GM21360 (cell line): ENCODE data around the gene AGAP3.

Experiments
- ATAC-seq: cut with Tn5 transposase; IDR thresholded peaks from one replicate; pipeline ENCODE4 v1.9.1; 2021; ENCODE audit warnings: mild to moderate bottlenecking, moderate library complexity; ENCODE audit not compliant: unreplicated experiment

The AGAP3 gene

DNA sequence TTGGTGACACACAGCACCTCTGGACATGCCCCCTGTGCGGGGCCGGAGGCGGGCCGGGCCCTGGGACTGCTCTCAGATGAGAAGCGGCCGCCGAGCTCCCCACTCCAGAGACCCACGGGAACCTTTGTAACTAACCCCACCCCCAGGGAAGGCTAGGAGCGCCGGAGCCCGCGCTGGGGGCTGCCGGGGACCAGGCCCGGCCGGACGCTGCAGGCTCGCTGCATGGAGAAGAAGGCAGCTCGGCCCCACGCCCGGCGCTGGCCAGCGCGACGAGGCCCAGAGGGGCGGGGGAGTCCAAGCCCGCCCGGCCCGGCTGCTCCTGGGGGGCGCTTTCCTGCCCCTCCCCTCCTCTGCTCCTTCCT is 36.5 kb downstream of the AGAP3 start:
- no peak for ATAC-seq

DNA sequence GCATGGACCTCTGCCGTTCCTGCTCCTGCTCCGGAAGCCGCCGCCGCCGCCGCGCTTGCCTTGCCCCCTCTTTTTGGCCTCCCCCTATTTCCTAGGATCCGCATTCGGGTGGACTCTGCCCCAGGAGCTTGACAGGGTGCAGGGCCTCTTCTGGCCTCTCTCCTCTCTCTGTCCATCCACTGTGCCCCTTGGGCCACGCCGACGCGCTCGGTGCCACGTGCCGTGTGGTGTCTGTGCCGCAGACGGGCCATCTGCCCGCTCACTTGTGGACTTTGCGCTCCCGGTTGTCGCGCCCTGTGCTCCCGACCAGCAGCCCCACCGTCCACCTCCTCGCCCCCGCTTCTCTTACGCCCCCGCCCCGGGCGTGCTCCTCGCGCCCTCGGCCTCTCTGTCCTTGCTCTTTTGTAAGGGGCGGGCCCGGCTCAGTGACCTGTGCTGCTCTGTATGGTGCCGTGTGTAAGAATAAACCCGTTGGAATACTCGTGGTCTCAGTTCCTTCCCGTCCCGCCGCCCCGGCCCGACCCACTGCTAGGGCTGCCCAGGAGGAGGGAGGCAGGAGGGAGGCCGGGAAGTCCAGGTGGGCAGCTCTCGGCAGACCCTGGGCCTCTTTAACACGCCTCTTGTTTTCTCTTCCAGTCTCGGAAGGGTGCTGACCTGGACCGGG is 37.0 kb downstream of the AGAP3 start:
- no peak for ATAC-seq

DNA sequence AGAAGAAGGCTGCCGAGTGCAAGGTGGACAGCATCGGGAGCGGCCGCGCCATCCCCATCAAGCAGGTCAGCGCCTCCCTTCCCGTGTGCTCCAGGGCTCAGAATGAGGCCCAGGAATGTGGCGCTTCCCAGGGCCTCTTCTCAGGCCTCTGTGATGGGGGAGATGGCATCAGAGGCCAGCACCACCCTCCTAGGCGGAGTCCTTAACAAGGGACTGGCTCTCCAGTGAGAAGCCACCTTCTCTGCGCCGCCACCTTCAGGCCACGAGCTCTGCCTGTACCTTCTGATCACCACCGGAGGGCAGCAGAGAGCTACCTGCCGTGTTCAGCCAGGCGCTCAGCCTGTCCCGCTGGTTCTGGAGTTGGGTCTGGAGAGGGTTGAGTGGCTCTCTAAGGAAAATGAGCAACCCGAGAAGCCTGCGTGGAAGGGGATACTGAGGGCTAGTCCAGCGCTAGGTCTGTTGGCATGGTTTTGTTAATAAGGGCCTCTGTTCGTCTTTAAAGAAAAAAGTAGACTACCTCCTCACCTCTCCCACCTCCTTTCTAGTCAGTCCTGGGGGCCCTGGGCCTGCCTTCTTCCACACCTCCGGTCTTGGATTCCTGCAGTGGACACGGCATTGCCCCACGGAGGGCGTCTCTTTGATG is 37.7 kb downstream of the AGAP3 start:
- ATAC-seq: no peak

DNA sequence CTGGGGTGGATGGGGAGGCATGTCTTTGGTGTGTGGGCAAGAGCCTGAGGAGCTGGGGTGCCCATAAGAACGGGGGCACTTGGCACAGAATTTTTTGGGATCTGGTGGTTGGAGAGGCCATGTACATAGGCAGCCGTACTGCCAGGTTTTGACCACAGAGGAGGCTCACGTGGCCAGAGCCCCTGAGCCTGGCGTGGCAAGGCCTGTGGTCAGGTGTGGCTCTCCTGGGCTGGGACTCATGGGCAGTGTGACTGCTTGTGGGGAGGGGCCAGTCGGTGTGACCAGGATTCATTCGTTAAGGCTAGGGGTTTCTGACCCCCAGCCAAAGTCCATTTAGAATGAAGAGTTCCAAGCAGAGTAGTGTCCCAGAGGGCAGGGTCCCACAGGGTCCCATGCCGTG is 38.2 kb downstream of the AGAP3 start:
- no peak for ATAC-seq

DNA sequence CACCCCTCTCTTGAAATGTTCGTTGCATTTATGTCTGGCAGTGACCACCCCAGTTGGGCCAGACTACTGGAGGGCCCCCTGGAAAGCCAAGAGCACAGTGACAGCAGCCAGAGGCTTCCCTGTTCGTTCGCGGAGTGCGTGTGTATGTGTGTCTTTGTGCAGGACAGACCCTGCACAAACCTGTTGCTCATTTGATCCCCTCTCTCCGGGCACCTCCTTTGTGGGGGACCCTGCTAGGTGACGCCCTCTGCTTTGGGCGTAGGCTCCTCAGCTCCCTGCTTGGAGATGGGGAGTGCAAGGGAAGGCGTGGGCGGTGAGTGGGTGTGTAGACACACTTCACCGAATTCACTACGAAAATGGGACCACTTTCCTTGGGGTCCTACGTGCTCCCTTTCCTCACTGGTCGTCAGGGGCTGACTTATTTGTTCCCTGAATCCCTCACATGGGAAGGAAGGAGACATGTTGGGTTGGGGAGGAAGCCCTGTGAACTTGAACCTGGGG is 38.7 kb downstream of the AGAP3 start:
- no peak for ATAC-seq

DNA sequence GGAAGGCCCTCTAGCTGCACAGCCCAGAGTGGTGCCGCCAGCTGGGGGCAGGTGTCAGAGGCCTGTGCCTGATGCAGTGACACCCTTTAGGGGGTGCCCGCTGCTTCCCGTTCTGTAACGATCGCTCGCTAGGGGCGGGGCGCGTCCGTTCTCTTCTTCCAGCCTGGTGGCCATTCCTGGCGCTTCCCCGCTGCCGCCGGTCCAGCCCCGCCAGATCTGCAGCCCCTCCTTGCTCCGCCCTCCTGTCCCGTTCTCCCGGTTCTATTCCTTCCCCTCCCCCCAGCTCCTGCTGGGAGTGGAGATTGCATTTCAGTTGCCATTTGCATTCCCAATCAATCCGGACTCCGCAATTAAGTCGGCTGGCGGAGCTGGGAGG is 39.2 kb downstream of the AGAP3 start:
- ATAC-seq: no peak

DNA sequence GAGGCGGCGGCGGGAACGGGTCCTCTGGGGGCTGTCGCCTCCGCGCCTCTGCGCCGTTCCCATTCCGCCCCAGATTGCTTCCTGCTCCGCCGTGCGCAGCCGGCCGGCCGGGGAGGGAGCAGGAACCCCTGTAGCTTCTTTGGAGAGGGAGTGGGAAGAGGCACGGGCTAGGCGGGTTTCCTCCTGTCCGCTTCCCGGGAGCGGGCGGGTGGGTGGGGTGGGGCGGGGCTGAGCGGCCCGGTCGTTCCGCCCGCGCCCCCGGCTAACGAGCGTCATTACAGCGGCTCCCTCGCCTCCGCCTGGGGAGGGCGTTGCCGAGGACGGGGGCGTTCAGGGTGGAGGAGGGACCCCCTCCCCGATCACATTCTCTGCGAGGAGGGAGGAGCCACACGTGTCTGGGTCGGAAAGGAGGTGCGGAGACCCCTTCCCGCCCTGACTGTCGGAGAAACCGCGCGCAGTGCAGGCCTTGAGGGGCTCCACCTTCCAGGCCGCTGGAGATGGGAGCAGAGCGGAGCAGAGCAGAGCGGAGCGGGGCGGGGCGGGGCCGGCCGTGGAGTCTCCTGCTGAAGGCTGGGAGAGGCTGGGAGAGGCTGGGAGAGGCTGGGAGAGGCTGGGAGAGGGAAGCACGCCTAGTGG is 39.7 kb downstream of the AGAP3 start:
- ATAC-seq: no peak

DNA sequence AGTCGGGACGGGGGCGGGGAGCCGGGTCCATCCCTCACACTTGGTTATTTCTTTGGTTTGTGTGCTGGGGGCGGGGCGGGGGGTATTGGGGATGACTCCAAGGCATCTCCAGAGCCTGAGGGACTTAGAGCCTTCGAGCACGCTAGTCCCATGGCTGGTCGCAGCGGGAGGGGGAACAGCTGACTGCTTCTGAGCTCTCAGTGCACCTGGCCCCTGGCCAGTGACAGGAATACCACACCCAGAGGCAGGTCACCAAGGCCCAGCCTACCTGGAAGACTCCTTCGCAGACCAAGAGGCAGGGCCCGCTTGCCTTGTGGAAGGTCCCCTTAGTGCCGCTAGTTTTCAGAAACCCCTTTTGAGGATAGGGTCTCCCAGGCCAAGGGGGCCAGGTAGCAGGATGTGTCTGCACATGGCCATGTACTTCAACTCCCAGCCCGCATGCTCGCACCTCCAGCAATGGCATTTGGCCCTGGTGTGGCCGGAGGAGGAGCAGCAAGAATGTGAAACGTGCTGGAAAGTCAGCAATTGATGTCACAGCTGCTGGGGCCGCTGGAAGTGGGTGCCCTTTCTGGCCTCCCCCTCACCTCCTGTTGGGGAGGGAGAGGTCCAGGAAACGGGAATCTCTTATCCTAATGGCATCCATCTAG is 40.3 kb downstream of the AGAP3 start:
- ATAC-seq: no peak

DNA sequence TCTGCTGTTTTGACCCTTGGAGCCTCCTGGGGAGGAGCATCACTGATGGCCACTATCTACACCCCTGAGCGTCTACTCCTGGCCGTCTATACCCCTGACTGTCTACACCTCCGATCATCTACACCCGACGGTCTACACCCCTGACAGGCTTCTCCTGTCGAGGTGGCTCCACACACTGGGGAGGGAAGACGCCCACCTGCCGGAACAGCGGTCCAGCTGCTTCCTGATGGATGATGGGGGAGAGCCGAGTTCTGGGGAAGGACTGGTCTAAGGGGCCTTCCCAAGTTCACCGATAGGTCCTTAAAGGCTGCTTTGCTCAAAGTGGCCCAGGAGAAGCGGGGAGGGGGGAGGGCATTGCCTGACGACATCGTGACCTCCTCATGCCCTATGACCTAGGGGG is 41.9 kb downstream of the AGAP3 start:
- no peak for ATAC-seq

DNA sequence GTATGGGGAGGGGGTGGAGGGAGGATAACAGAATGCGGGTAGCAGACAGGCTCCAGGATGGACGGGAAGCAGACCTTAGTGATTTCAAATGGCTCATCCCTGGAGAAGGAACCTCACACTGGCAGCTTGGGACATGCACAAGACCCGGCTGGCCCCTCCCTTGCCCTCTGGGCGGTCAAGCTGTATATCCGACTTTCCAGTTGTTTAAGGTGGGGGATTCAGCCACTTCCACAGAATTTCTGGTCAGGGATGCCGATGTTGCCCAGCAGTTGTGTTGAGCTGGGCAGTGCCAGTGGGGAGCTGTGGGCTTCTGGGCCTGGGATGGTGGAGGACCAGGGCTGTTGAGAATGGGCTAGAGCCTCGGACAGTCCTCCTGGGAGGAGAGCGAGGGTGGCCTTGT is 42.4 kb downstream of the AGAP3 start:
- no peak for ATAC-seq

DNA sequence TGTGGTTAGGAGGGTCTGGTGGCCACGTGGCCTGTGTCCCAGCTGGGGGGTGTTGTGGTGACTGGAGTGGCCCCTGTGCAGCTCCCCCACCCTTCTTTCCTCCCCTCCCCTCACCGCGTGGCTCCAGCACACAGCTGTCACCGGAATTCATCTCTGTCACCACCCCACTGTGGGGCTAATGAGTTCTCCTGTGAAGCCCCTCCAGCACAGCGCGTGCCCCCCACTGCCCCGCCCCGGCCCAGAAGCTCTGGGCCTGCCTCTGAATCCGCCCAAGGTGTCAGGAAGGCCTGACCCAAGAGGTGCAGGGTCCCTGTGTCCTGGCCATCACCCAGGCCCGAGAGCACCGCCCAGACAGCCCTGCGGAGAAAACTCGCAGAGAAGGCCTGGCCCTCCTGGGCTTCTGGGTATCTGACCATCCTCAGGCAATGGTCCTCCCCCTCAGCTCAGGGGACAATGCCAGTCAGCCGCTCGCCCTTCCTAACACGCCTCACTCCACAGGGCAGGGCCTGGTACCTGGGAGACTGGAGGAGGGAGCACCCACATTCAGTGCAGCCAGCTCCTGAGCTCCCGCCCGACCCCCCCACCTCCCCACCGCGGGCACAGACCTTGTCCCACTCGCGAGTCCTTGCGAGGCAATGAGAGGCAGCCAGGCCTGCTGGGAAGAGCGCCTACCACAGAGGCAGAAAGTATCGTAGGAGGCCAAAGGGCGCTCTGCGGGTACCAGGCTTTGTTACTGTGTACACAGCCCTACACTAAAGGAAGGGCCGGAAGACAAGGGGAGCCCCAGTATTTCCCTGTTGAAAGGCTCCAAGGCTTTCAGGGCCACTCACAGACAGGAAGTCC is 43.1 kb downstream of the AGAP3 start:
- no peak for ATAC-seq

DNA sequence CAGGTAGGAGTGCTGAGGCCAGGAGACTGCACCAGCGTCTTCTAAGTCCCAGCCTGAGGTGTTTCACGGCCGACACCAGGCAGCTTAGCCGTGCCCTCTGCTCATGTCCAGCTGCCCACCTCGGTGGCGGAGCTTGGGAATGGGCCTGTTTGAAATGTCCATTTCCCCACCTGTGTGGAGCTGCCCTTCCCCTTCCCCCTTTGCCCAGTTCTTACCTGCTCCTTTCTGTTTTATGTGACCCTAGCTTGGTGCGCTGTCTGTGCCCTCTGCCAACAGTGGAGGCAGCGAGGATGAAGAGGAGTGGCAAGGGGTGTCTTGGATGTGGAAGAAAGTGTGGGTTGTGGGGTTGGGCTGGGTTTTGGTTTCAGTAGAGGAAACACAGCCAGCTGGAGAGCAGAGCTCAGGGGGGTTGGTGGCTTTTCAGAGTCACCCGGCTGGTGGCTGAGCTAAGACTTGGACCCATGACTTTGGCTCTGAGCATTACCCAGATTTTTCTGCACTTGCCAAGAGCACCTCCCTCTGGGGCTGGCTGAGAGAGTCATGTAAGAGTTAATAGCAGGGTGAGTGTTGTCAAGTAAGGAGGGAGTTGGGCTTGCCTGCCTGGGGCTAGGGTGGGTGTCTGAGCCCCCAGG is 43.8 kb downstream of the AGAP3 start:
- ATAC-seq: no peak

DNA sequence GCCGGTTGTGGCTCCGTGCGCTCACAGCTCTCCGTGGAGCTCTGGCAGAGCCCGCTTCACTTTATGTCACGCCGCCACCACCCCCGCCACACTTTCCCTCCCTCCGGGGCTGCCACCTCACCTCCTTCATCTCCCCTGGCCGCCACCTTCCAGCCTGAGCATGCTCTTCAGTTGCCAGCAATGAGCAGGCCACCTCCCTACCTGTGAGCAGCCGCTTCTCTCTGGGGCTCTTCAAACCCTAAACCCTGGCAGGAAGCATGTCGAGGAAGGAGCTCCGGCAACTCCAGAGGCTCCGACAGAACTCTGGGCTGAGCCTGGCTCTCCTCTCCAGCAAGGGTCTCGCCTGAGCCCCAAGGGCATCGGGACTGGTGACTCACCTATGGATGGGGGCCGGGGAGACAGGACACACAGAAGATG is 44.5 kb downstream of the AGAP3 start:
- ATAC-seq: no peak

DNA sequence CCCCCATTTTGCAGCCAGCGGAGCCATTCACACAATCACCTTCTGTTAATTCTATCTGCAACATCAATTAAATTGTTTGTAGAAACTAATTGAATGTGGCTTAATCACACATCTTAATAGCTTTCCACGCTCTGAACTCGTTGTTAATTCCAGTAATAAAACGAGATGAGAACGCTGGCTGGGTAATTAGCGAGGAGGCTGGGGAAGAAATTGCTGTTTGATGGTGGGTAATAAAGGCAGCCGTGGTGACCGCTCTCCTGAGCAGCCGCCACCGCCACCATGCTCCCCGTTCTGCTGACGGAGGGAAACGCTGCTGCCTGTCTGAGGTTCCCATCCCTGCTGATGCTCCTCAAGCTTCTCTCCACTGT is 44.9 kb downstream of the AGAP3 start:
- no peak for ATAC-seq

DNA sequence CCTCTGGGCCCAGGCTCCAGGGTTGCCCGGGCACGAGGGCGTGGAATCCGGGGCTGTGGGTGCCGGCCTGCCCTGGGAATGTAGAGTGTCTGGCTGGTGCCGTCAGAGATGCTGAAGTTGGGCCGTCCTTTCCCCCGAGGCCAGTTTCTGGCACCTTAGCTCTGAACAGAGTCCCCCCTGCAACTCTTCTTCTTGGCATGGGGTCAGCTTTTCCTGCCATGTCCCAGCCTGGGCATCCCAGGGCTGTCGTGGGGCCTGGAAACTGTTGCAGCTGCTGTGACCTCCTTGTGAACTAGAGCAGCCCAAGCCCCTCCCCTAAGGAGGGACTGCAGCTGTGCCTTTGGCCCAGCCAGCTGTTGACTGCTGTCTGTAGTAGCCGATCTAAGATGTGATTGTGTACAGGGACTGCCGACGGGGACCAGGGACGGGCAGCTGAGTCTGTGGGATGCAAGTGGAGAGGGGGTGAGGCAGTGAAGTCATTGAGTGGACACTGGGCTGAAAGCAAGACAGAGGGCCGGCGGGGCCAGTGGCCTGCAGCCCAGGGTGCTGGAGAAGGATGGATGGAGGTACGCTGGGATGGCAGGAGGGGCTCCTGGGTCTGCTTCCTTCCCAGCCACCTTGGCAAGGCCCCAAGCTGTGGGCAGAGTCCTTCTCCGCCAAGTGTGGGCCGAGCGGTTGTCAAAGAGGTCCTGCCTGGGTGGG is 45.5 kb downstream of the AGAP3 start:
- ATAC-seq: no peak

DNA sequence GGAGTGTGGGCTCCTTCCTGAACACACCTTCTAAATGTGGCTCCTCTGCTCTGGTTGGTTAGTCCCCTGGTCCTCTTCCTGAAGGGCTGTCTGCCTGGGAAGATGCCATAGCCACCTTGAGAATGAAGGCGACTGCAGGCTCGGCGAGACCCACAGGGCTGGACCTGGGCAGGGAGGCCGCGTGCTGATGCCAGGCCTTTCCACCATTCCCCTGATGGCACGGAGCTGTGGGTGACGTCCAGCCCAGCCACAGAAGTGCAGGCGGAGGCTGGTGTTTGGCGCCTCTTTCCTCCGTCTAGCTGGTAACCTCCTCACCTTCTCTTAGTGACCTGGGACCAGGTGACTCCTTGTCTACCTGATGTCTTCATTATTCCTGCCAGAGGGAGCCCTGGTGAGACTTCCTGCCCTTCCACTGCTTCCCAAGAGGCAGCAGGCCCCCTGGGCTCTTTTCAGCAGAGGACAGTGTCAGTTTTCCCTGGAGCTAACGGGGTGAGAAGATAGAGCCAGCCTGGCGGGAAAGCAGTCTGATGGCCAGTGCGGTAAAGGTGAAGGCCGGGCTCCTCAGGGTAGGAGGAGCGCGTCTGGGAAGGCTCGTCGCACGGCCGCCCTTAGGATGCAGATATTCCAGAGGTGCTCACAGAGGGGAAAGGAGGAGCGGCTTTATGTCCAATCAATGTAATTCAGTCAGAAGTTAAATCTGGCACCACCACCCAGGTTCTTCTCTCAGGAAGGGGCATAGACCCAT is 46.4 kb downstream of the AGAP3 start:
- no peak for ATAC-seq

DNA sequence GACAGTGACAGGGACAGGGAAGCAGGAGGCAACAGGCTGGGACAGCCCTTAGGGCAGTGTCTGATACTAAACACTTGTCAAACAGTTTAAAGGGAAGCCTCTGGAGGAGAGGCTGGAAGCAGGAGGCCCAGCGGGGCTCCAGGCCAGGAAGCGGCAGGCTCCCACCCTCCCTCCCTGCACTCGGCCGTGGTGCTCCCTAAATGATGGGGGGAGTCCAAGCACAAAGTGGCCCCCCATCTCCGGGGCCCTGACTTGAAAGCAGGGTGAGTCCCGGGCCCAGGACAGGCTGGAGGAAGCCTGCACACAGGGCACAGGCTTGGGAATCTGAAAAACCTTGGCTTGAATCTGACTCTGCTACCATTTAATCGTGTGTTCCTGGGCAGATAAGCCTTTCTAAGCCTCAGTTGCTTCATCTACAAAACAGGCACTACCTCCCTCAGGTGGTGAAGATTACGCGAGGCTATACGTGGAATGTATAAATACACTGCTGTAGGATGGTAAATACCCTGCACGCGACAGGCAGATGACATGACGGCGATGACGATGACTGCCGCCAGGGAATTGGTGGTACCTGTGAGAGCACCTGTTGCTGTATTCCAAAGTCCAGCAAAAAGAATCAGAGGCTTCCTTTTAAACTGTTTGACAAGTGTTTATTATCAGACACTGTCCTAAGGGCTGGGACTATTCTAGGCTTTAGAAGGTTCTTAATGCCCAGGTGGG is 47.2 kb downstream of the AGAP3 start:
- no peak for ATAC-seq

DNA sequence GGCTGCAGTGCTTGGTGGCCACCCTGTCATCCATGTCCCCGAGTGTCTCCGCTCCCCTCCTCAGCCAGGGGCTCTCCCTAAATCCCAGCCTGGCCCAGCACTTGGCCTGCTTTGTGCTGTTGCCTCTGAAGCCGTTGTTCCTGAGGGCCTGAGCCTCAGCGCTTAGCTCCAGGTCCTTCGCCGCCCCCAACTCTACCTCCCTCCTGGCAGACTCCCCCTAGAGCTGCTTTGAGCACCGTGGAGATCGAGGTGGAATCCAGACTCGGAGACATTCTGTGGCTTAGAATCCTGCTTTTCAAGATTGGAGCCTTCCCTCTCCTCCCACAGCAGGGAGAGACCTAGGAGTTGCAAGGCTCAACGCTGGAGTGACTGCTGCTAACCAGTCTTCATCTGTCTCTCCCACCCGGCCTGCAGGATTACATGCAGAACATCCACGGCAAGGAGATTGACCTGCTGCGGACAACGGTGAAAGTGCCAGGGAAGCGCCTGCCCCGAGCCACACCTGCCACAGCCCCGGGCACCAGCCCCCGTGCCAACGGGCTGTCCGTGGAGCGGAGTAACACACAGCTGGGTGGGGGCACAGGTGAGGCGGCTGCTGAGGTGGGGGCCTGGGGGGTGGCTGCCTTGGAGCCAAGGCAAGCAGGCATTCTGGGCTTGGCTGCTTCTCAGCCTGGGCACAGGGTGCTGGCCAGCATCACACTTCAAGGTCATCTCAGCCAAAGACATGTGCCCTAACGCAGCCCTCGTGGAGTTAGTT is 47.9 kb downstream of the AGAP3 start:
- ATAC-seq: no peak
